HepG2 (cell line): ENCODE measurements around the gene TOMM7.

ENCODE experiments used
- MXI1 ChIP-seq: IDR thresholded peaks from 3 replicates; pipeline ENCODE4 v1.6.1; 2012; ENCODE audit warnings: low read depth, low read length, inconsistent platforms, borderline replicate concordance
- TEAD3 ChIP-seq: optimal IDR thresholded peaks from 2 replicates; pipeline ENCODE3; 2016; ENCODE audit warnings: borderline replicate concordance

- TF ChIP-seq MXI1 (no peak), TEAD3 (CRISPR knock-in tag) (no peak)
These were observed 49.8 kb downstream of the TOMM7 start for GRCh38 chr7:22772885-22773284.
